ENCODE data around the gene DENND4A. TPM values are rescaled to one million over a fixed set of nuclear protein-coding genes. Genes with fewer than 3 reads are reported as not detected.
A peak's percentile ranks its signal among the peaks of the same experiment; 100 is the strongest.

Gene DENND4A
- total and polyA plus RNA-seq, 9 of the 15 experiments (the other 6 are each of a cell fraction or from before 2014, with no cell fraction given) = 6.8 to 32.3 (median 19.9) TPM

- peak; percentile 73 for TF ChIP-seq ZBTB40 (IDR thresholded peaks at IDR 0.05)
- no peak for TF ChIP-seq ZBTB40 (CRISPR knock-in tag; IDR thresholded peaks at IDR 0.05)
- TF ChIP-seq FOXJ3 (CRISPR knock-in tag; IDR thresholded peaks at IDR 0.05) = no peak
- peak; percentile 90; the same call in 1 of the 2 replicates for TF ChIP-seq ZHX1 (conservative IDR thresholded peaks at IDR 0.05; ENCODE audit: low read length)
- TF ChIP-seq ZNF561 (CRISPR knock-in tag; conservative IDR thresholded peaks at IDR 0.05) = no peak
- TF ChIP-seq KDM1A (IDR thresholded peaks at IDR 0.05) = peak in 1 of 2 experiments; percentile 38; a peak in 1 of 4 replicates
- TF ChIP-seq KLF13 (tag; IDR thresholded peaks at IDR 0.05; ENCODE audit: borderline replicate concordance, low read depth) = 0 out of 2 replicates have a peak, but pooled peaks have one; percentile 57
- TF ChIP-seq GTF2F1 (IDR thresholded peaks at IDR 0.05; ENCODE audit: low read depth, low read length) = 0 out of 2 replicates have a peak, but pooled peaks have one; percentile 43
- peak; percentile 81; the same call in 1 of the 2 replicates for TF ChIP-seq TFAP4 (CRISPR knock-in tag; IDR thresholded peaks at IDR 0.05; ENCODE audit: borderline replicate concordance)
- no peak for TF ChIP-seq C11orf30 (IDR thresholded peaks at IDR 0.05; ENCODE audit: low read depth)
- peak; percentile 47; the same call in 1 of the 2 replicates for TF ChIP-seq ZBTB5 (IDR thresholded peaks at IDR 0.05)
Observed at GRCh38 chr15:65792138-65792987, at the start of gene DENND4A (continued).
